PC-9 (cell line): ENCODE data around the gene LINC00305. TPM values are rescaled to one million over a fixed set of nuclear protein-coding genes. Genes with fewer than 3 reads are reported as not detected.

Experiments used
- BruUV-seq: library from RNA; stranded (reverse); fragments of 400-500 nt; replicated peaks from 2 replicates; lab custom pipeline; 2021; lab: Mats Ljungman, UMichigan
- CTCF ChIA-PET: fragments of 300-600 bp; sonication (Branson Sonifier 250); formaldehyde crosslinking; loops from one replicate; lab custom pipeline; 2022; ENCODE audit warnings: antibody characterized with exemption; lab: Charles Lee
- POLR2A ChIA-PET: fragments of 300-600 bp; sonication (Branson Sonifier 250); formaldehyde crosslinking; loops from one replicate; lab custom pipeline; 2022; ENCODE audit warnings: antibody characterized with exemption; ENCODE audit not compliant: unreplicated experiment; lab: Charles Lee
- DNase-seq, 2 experiments: peaks; one replicate each; pipeline versions ENCODE4 v3.0.0 to v3.0.0-alpha.2; 2015 to 2022; ENCODE audit warnings: mixed read lengths in 1 of 2
- H2AFZ ChIP-seq: fragments of 200-600 bp; sonication (generic); 2 replicates; pipeline ENCODE4 v1.8.1; 2017; ENCODE audit warnings: antibody characterized with exemption
- H3F3A ChIP-seq: fragments of 200-600 bp; sonication (generic); 2 replicates; pipeline ENCODE4 v1.8.1; 2017; ENCODE audit warnings: antibody characterized with exemption, mild to moderate bottlenecking, low read depth; ENCODE audit not compliant: insufficient read depth
- H3K27ac ChIP-seq: fragments of 200-600 bp; sonication (generic); 2 replicates; pipeline ENCODE4 v1.6.1; 2016; ENCODE audit warnings: mixed run types
- H3K27me3 ChIP-seq: fragments of 200-600 bp; sonication (generic); 2 replicates; pipeline ENCODE4 v1.6.1; 2016; ENCODE audit warnings: low read depth, mixed run types; ENCODE audit not compliant: insufficient read depth
- H3K36me3 ChIP-seq: fragments of 200-600 bp; sonication (generic); 2 replicates; pipeline ENCODE4 v1.6.1; 2016; ENCODE audit warnings: low read depth, mixed run types
- H3K4me1 ChIP-seq: fragments of 200-600 bp; sonication (generic); replicated peaks from 2 replicates; pipeline ENCODE4 v1.6.1; 2016; ENCODE audit warnings: mixed run types; ENCODE audit not compliant: insufficient read depth
- H3K4me2 ChIP-seq: fragments of 200-600 bp; sonication (generic); 2 replicates; pipeline ENCODE4 v1.6.1; 2017; ENCODE audit warnings: mixed run types
- H3K4me3 ChIP-seq: fragments of 200-600 bp; sonication (generic); 2 replicates; pipeline ENCODE4 v1.6.1; 2016; ENCODE audit warnings: mixed run types
- H3K79me2 ChIP-seq: fragments of 200-600 bp; sonication (generic); 2 replicates; pipeline ENCODE4 v1.6.1; 2017; ENCODE audit warnings: low read depth, mixed run types
- H3K9me2 ChIP-seq: fragments of 200-600 bp; sonication (generic); 2 replicates; pipeline ENCODE4 v1.8.1; 2017; ENCODE audit warnings: mild to moderate bottlenecking; ENCODE audit not compliant: insufficient read depth
- H3K9me3 ChIP-seq: fragments of 200-600 bp; sonication (generic); 2 replicates; pipeline ENCODE4 v1.8.1; 2016; ENCODE audit warnings: low read depth; ENCODE audit not compliant: insufficient read depth
- H4K20me1 ChIP-seq: fragments of 200-600 bp; sonication (generic); 2 replicates; pipeline ENCODE4 v1.8.1; 2017; ENCODE audit not compliant: insufficient read depth
- CTCF ChIP-seq: fragments of 200-600 bp; sonication (generic); conservative IDR thresholded peaks from 2 replicates; pipeline ENCODE4 v1.6.1; 2017; ENCODE audit warnings: mixed run types, antibody characterized with exemption, mild to moderate bottlenecking, moderate library complexity
- EZH2 ChIP-seq: fragments of 200-600 bp; sonication (generic); IDR thresholded peaks from 2 replicates; pipeline ENCODE4 v1.8.0; 2017; ENCODE audit warnings: antibody characterized with exemption, low read depth
- intact Hi-C: fragments of 100-400 bp; cut with micrococcal nuclease; formaldehyde crosslinking; loops from one replicate; pipeline ENCODE4 v1.10.0; 2022; ENCODE audit not compliant: unreplicated experiment
- total RNA-seq: library from RNA; stranded (reverse); gene quantifications from 2 replicates; pipeline ENCODE4 v1.2.3, GENCODE V29; 2021

LINC00305 gene
- total RNA-seq, 1 experiment from 2014 or later = not detected

GRCh38 chr18:64131314-64131713 is 17.6 kb downstream of the LINC00305 start:
- BruUV-seq = no TSS peak
- Histone ChIP-seq H3K9me3 (no peaks in the 10 kb centered on the region), H3K4me2 (no peak overlapping the region), H3K27me3 (no peaks in the 10 kb centered on the region), H4K20me1 (no peaks in the 10 kb centered on the region), H3K9me2 (no peaks in the 10 kb centered on the region), H3K27ac (no peak overlapping the region), H3K4me1 (peaks cover 17% of the 10 kb centered on the region), H3K36me3 (no peaks in the 10 kb centered on the region), H3K79me2 (no peaks in the 10 kb centered on the region), H2AFZ (no peak overlapping the region), H3F3A (0 out of 2 replicates have a peak, but pooled peaks cover 4% of the 10 kb centered on the region), H3K4me3 (no peak overlapping the region)
- TF ChIP-seq EZH2 (no peak), CTCF (no peak)
- CTCF ChIA-PET = no interaction called here
- intact Hi-C loops = loop anchor here (10.0 kb wide), 1 partner anchor 73 kb away; no protein-coding TSS in a partner anchor
- DNase-seq = no peak
- POLR2A ChIA-PET = no interaction called here

GRCh38 chr18:64127172-64127571 is 21.7 kb downstream of the LINC00305 start:
- TF ChIP-seq CTCF (no peak), EZH2 (no peak)
- no peaks in the 10 kb centered on the region for H3K4me1 ChIP-seq
- H2AFZ ChIP-seq = no peak overlapping the region
- no peaks in the 10 kb centered on the region for H3K9me3 ChIP-seq
- no peaks in the 10 kb centered on the region for H3K36me3 ChIP-seq
- no peak overlapping the region for H3K4me3 ChIP-seq
- no peaks in the 10 kb centered on the region for H4K20me1 ChIP-seq
- no peak for DNase-seq
- H3K4me2 ChIP-seq = no peak overlapping the region
- no TSS peak for BruUV-seq
- intact Hi-C loops = no loop called here
- H3K27ac ChIP-seq = no peak overlapping the region
- ChIA-PET CTCF (no interaction called here), POLR2A (no interaction called here)
- no peaks in the 10 kb centered on the region for H3K79me2 ChIP-seq
- no peaks in the 10 kb centered on the region for H3F3A ChIP-seq
- no peaks in the 10 kb centered on the region for H3K27me3 ChIP-seq
- no peaks in the 10 kb centered on the region for H3K9me2 ChIP-seq

- H3K4me2 ChIP-seq = no peak overlapping the region
- POLR2A ChIA-PET = no interaction called here
- TF ChIP-seq CTCF (peak; percentile 66), EZH2 (no peak)
- CTCF ChIA-PET = interaction anchor here (0.7 to 1.1 kb wide), 2 partner anchors 13 to 289 kb away, joined by 3 read pairs; no protein-coding TSS in a partner anchor
- no peak for DNase-seq
- H3K36me3 ChIP-seq = no peaks in the 10 kb centered on the region
- H3K27ac ChIP-seq = no peak overlapping the region
- H3K4me1 ChIP-seq = no peaks in the 10 kb centered on the region
- H2AFZ ChIP-seq = no peak overlapping the region
- no peaks in the 10 kb centered on the region for H4K20me1 ChIP-seq
- H3K27me3 ChIP-seq = no peaks in the 10 kb centered on the region
- H3K4me3 ChIP-seq = no peak overlapping the region
- H3K9me2 ChIP-seq = no peaks in the 10 kb centered on the region
- H3K79me2 ChIP-seq = no peaks in the 10 kb centered on the region
- intact Hi-C loops = loop anchor here (1.0 kb wide), 1 partner anchor 289 kb away; no protein-coding TSS in a partner anchor
- no TSS peak for BruUV-seq
- no peaks in the 10 kb centered on the region for H3K9me3 ChIP-seq
- H3F3A ChIP-seq = no peaks in the 10 kb centered on the region
These were observed 29.0 kb downstream of the LINC00305 start for GRCh38 chr18:64119916-64120315.
